Right kidney (tissue), 1 donor: Measurements from ENCODE around the gene KIR2DL1.
"Not testable (repeated sequence)": the region's sequence is repeated elsewhere in the genome, so short reads cannot be mapped to it uniquely, and the experiment has no call there.

Experiments
- DNase-seq: peaks from one replicate; pipeline ENCODE4 v3.0.0-alpha.2; 2016

Gene KIR2DL1

GRCh38 chr19:54771018-54771960 is 1.7 kb downstream of the KIR2DL1 start:
- not testable (repeated sequence) for DNase-seq

- DNase-seq, result not testable (repeated sequence)
Observed at GRCh38 chr19:54772666-54773065, 3.1 kb downstream of the KIR2DL1 start.

- DNase-seq, result not testable (repeated sequence)
Observed at GRCh38 chr19:54775095-54775815, 5.7 kb downstream of the KIR2DL1 start.

- DNase-seq, result not testable (repeated sequence)
Observed at GRCh38 chr19:54775830-54776229, 6.2 kb downstream of the KIR2DL1 start.

- not testable (repeated sequence) for DNase-seq
Observed at GRCh38 chr19:54777851-54778250, 8.3 kb downstream of the KIR2DL1 start.

- not testable (repeated sequence) for DNase-seq
Observed at GRCh38 chr19:54778896-54779295, 9.3 kb downstream of the KIR2DL1 start.

GRCh38 chr19:54782916-54783315 is 13.3 kb downstream of the KIR2DL1 start:
- DNase-seq, result not testable (repeated sequence)

- DNase-seq, result not testable (repeated sequence)
Observed at GRCh38 chr19:54786091-54786723, 16.6 kb downstream of the KIR2DL1 start.

- DNase-seq, result not testable (repeated sequence)
Observed at GRCh38 chr19:54788154-54788553, 18.6 kb downstream of the KIR2DL1 start.

GRCh38 chr19:54790711-54791110 is 21.1 kb downstream of the KIR2DL1 start:
- DNase-seq, result no peak

- DNase-seq, result no peak
Observed at GRCh38 chr19:54791476-54791875, 21.9 kb downstream of the KIR2DL1 start.

- no peak for DNase-seq
Observed at GRCh38 chr19:54792814-54793213, 23.2 kb downstream of the KIR2DL1 start.

- no peak for DNase-seq
Observed at GRCh38 chr19:54795758-54796157, 26.2 kb downstream of the KIR2DL1 start.

- no peak for DNase-seq
Observed at GRCh38 chr19:54803410-54803809, 33.8 kb downstream of the KIR2DL1 start, which contains the start of gene KIR2DL4. Gene KIR2DL4 (plus strand): TSS chr19:54803610. CDS start chr19:54803652, 42 bp downstream.

- DNase-seq, result no peak
Observed at GRCh38 chr19:54804101-54804500, 34.5 kb downstream of the KIR2DL1 start.

- no peak for DNase-seq
Observed at GRCh38 chr19:54804571-54804970, 35.0 kb downstream of the KIR2DL1 start.

GRCh38 chr19:54805665-54806515 is 36.3 kb downstream of the KIR2DL1 start:
- DNase-seq, result no peak

GRCh38 chr19:54806516-54806838 is 36.9 kb downstream of the KIR2DL1 start:
- DNase-seq, result no peak

- DNase-seq, result not testable (repeated sequence)
Observed at GRCh38 chr19:54814571-54814970, 45.0 kb downstream of the KIR2DL1 start.

- DNase-seq, result not testable (repeated sequence)
Observed at GRCh38 chr19:54816251-54816650, 46.7 kb downstream of the KIR2DL1 start, which contains the start of gene KIR3DL1. Gene KIR3DL1 (plus strand): TSS chr19:54816468.

- DNase-seq, result no peak
Observed at GRCh38 chr19:54817670-54818536, 48.3 kb downstream of the KIR2DL1 start.
